NT2/D1 (cell line): ENCODE measurements around the gene PSMC5.

Experiments used
- YY1 ChIP-seq: IDR thresholded peaks from 2 replicates; pipeline ENCODE4 v1.6.1; 2011; ENCODE audit not compliant: insufficient read length, insufficient read depth
- ZNF274 ChIP-seq: IDR thresholded peaks from 2 replicates; pipeline ENCODE4 v1.6.1; 2011; ENCODE audit warnings: mild to moderate bottlenecking, low read depth, low read length

DNA sequence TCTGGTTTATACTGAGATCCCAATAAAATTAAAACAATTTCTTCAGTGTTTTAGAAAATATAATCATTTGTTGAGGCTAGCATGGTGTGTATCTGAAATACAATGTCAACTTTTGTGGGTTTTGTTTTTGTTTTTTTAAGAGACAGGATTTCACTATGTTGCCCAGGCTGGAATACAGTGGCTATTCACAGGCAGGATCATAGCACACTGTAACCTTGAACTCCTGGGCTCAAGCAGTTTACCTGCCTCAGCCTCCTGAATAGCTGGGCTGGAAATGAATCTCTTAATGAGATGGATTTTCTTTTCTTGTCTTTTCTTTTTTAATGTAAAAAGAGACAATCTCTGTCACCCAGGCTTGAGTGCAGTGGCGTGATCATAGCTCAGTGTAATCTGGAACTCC is 41.1 kb upstream of the PSMC5 start:
- TF ChIP-seq YY1 (no peak), ZNF274 (no peak)
